Esophagus mucosa (tissue), 1 donor: ENCODE results near the gene C10orf71. TPM values are rescaled to one million over a fixed set of nuclear protein-coding genes. Genes with fewer than 3 reads are reported as not detected.

Experiments
- total RNA-seq: library from RNA; stranded (reverse); gene quantifications from one replicate; pipeline ENCODE4 v1.2.4, GENCODE V29; 2023
- donor health status: DM: yes; HTN: yes; CAD: no.

C10orf71 gene
- total RNA-seq, 1 donor from 2014 or later = not detected

Other genes starting within 250 kb of the C10orf71 start
- gene VSTM4, start 183.6 kb upstream of the C10orf71 start, total RNA-seq = 0.68 TPM
- not detected for gene FAM170B, start 165.1 kb upstream of the C10orf71 start, total RNA-seq
- 3.8 TPM for gene TMEM273, start 110.8 kb upstream of the C10orf71 start, total RNA-seq
- not detected for gene DRGX, start 96.9 kb downstream of the C10orf71 start, total RNA-seq
- gene ERCC6, start 240.0 kb downstream of the C10orf71 start, total RNA-seq = 19.0 TPM